ENCODE measurements around the gene FUT7.
"Not testable (repeated sequence)": the region's sequence is repeated elsewhere in the genome, so short reads cannot be mapped to it uniquely, and the experiment has no call there.

Gene FUT7

GRCh38 chr9:137049544-137050449, 17.9 kb upstream of the FUT7 start:
- DNase-seq: no peak

GRCh38 chr9:137048655-137049543, 17.0 kb upstream of the FUT7 start:
- no peak for DNase-seq

- no peak for DNase-seq
These were observed 14.3 kb upstream of the FUT7 start, which contains the start of gene NPDC1 for GRCh38 chr9:137046088-137046787. NPDC1 (minus strand) TSS chr9:137046177; CDS start chr9:137045989, 188 bp downstream.

- no peak for DNase-seq
These were observed 13.6 kb upstream of the FUT7 start for GRCh38 chr9:137045294-137046087.

GRCh38 chr9:137044502-137045177, 12.8 kb upstream of the FUT7 start:
- DNase-seq: no peak

- DNase-seq: no peak
These were observed 12.1 kb upstream of the FUT7 start for GRCh38 chr9:137044037-137044436.

- DNase-seq: no peak
These were observed 11.2 kb upstream of the FUT7 start for GRCh38 chr9:137042751-137043727.

GRCh38 chr9:137041124-137041523, 9.2 kb upstream of the FUT7 start:
- no peak for DNase-seq

GRCh38 chr9:137040568-137040967, 8.7 kb upstream of the FUT7 start:
- no peak for DNase-seq

GRCh38 chr9:137039611-137040366, 7.9 kb upstream of the FUT7 start:
- no peak for DNase-seq

GRCh38 chr9:137038916-137039315, 7.0 kb upstream of the FUT7 start:
- DNase-seq: no peak

GRCh38 chr9:137037483-137037882, 5.6 kb upstream of the FUT7 start:
- DNase-seq: no peak

- no peak for DNase-seq
These were observed 5.1 kb upstream of the FUT7 start for GRCh38 chr9:137037035-137037434.

- no peak for DNase-seq
These were observed 4.0 kb upstream of the FUT7 start for GRCh38 chr9:137035937-137036336.

GRCh38 chr9:137035507-137035834, 3.6 kb upstream of the FUT7 start:
- no peak for DNase-seq

- no peak for DNase-seq
These were observed 3.0 kb upstream of the FUT7 start for GRCh38 chr9:137034709-137035506.

GRCh38 chr9:137034039-137034708, 2.3 kb upstream of the FUT7 start:
- DNase-seq: no peak

GRCh38 chr9:137033481-137033880, 1.6 kb upstream of the FUT7 start:
- DNase-seq: not testable (repeated sequence)

Measured in NCI-H187 treated with DMSO at 0.1 percent for 48 hours (cell line).